Activated CD8-positive, alpha-beta T cell treated with anti-CD3 and anti-CD28 coated beads, Interleukin-2, amount 10 ng/mL, durations not matched to agents 7 days and 5 days (primary cell): Measurements from ENCODE around the gene SLC8A2. TPM values are rescaled to one million over a fixed set of nuclear protein-coding genes. Genes with fewer than 3 reads are reported as not detected.

Source experiments
- ATAC-seq: fragments of 150-1000 bp; cut with Tn5 transposase; one replicate; pipeline ENCODE4 v1.10.0; 2021; ENCODE audit warnings: moderate library complexity
- CTCF ChIA-PET: fragments of 350-600 bp; sonication (Branson Sonifier 250); formaldehyde crosslinking; loops from one replicate; lab custom pipeline; 2021; ENCODE audit warnings: antibody characterized with exemption; lab: Charles Lee
- POLR2A ChIA-PET: fragments of 350-600 bp; sonication (Branson Sonifier 250); formaldehyde crosslinking; loops from one replicate; lab custom pipeline; 2021; ENCODE audit warnings: antibody characterized with exemption; lab: Charles Lee
- DNase-seq: peaks from one replicate; pipeline ENCODE4 v3.0.0-alpha.2; 2020
- H3K27ac Mint-ChIP-seq: one replicate; pipeline ENCODE4 v1.8.0; 2021; ENCODE audit warnings: mild to moderate bottlenecking, mixed read lengths
- H3K27me3 Mint-ChIP-seq: one replicate; pipeline ENCODE4 v1.8.0; 2021; ENCODE audit warnings: low read depth, mixed read lengths
- H3K36me3 Mint-ChIP-seq: one replicate; pipeline ENCODE4 v1.8.0; 2021; ENCODE audit warnings: low read depth, mixed read lengths
- H3K4me1 Mint-ChIP-seq: one replicate; pipeline ENCODE4 v1.8.0; 2021; ENCODE audit warnings: low read depth, mixed read lengths
- H3K4me3 Mint-ChIP-seq: one replicate; pipeline ENCODE4 v1.8.0; 2021; ENCODE audit warnings: mild to moderate bottlenecking, mixed read lengths
- H3K9me3 Mint-ChIP-seq: one replicate; pipeline ENCODE4 v1.8.0; 2022; ENCODE audit warnings: mixed read lengths; ENCODE audit not compliant: insufficient read depth
- total RNA-seq, 2 experiments: library from RNA; stranded (reverse); gene quantifications; one replicate each; pipeline ENCODE4 v1.2.3, GENCODE V29; 2021

The SLC8A2 gene
- total RNA-seq, 2 experiments from 2014 or later, result 0.05 to 0.44 TPM

GRCh38 chr19:47503130-47503825, 31.6 kb upstream of the SLC8A2 start:
- no peaks in the 10 kb centered on the region for H3K27me3 Mint-ChIP-seq
- POLR2A ChIA-PET, result no interaction called here
- H3K36me3 Mint-ChIP-seq, result peaks cover 16% of the 10 kb centered on the region
- ATAC-seq (no peak), DNase-seq (no peak)
- H3K4me1 Mint-ChIP-seq, result no peaks in the 10 kb centered on the region
- H3K4me3 Mint-ChIP-seq, result no peak overlapping the region
- CTCF ChIA-PET, result interaction anchor here (1.4 to 2.4 kb wide), 2 partner anchors 13 to 19 kb away, joined by 5 to 6 read pairs; partner anchors contain the start of gene KPTN
- H3K9me3 Mint-ChIP-seq, result no peaks in the 10 kb centered on the region
- no peak overlapping the region for H3K27ac Mint-ChIP-seq

DNA sequence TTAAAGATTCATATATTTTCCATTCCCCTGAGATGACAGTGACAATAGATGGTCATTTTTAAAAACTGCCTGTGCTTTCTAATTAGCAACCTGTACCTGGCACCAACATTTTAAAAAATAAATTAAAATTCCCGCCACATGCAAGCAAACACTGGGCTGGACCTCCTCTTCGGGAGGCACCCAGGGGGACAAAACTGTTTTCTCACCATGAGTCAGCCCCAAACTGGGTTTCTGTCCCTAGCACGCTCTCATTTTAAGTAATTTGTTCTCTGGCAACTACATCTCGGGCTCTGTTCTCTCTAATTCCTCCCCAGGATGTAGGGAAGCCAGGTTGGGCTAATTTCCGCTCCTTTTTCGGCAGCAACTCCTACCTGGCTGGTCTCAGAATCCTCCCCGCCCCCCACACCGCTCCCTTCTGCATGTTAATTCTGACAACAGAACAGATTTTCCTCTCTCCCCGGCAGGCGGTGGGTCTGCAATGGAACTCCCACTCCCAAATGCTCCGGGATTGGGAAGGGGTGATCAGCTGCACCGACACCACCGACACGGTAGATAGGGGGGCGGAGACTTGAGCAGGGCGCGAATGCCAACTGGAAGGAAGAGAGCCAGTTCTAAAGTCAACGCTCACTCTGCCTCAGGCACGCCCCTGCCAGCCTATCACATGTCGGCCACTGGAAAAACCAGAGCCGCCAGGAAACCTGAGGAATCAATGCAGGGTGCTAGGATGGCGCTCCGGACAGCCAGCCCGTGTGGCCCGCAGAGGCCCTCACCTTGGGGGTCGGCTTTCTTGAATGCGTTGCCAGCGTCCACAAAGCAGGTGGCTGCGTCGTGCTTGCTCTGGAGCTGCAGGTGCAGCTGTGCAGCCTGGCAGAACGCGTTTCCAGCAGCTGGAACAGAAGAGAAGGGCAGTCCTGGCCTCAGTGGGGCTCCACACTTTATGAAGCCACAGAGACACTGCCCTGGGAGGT, 28.5 kb upstream of the SLC8A2 start:
- no peak overlapping the region for H3K4me3 Mint-ChIP-seq
- H3K36me3 Mint-ChIP-seq, result peaks cover 15% of the 10 kb centered on the region
- ChIA-PET POLR2A (interaction anchor here (0.8 to 1.0 kb wide), 2 partner anchors 11 to 13 kb away, joined by 3 read pairs; no protein-coding TSS in a partner anchor), CTCF (no interaction called here)
- no peak for DNase-seq
- ATAC-seq, result no peak
- H3K9me3 Mint-ChIP-seq, result no peaks in the 10 kb centered on the region
- no peaks in the 10 kb centered on the region for H3K27me3 Mint-ChIP-seq
- H3K27ac Mint-ChIP-seq, result no peak overlapping the region
- no peaks in the 10 kb centered on the region for H3K4me1 Mint-ChIP-seq

DNA sequence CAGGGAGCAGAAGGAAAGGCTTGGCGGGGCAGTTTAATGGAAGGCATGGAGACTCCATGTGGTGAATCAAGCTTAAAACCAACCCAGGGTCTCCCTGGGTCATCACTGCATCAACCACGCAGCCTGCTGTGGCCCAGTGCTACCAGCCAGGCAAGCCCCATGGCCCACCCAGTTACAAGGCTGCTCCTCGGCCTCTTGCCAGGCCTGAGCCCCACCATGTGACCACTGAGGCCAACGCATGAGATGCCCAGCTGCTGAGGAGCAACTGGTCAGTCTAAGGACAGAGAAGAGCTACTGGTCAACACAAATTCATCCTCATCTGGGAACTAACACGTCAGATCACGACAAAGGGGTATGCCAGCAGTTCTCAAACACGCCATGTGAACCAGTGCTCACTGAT, 27.7 kb upstream of the SLC8A2 start:
- ChIA-PET POLR2A (interaction anchor here (0.6 to 0.8 kb wide), 3 partner anchors 11 to 15 kb away, joined by 3 to 4 read pairs (median 3); no protein-coding TSS in a partner anchor), CTCF (interaction anchor here (0.7 kb wide), 1 partner anchor 16 kb away, joined by 3 read pairs; no protein-coding TSS in a partner anchor)
- Mint-ChIP-seq H3K36me3 (peaks cover 15% of the 10 kb centered on the region), H3K27ac (no peak overlapping the region), H3K4me3 (no peak overlapping the region), H3K9me3 (no peaks in the 10 kb centered on the region), H3K4me1 (no peaks in the 10 kb centered on the region), H3K27me3 (no peaks in the 10 kb centered on the region)
- DNase-seq (no peak), ATAC-seq (no peak)

DNA sequence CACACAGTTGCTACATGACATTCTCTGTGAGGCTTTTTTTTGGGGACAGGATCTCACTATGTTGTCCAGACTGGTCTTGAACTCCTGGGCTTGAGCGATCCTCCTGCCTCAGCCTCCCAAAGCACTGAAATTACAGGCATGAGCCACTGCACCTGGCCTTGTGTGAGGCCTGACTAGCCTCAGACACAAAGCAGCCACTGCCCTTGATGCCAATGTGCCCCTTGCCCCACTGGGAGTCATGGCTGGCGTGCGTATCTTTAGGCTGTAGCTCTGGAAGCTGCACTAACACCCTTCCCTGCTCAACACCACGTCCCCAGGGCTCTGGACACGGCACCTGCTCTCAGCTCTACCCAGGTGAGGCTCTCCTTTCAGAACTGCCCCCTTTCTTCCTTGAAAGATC, 26.9 kb upstream of the SLC8A2 start:
- Mint-ChIP-seq H3K27ac (no peak overlapping the region), H3K4me3 (no peak overlapping the region), H3K36me3 (peaks cover 15% of the 10 kb centered on the region), H3K27me3 (no peaks in the 10 kb centered on the region), H3K9me3 (no peaks in the 10 kb centered on the region), H3K4me1 (peaks cover under 1% of the 10 kb centered on the region)
- POLR2A ChIA-PET, result interaction anchor here (0.6 kb wide), 1 partner anchor 14 kb away, joined by 4 read pairs; no protein-coding TSS in a partner anchor
- no peak for DNase-seq
- CTCF ChIA-PET, result interaction anchor here (0.7 kb wide), 1 partner anchor 17 kb away, joined by 3 read pairs; no protein-coding TSS in a partner anchor
- ATAC-seq, result no peak

GRCh38 chr19:47497821-47498520, 26.3 kb upstream of the SLC8A2 start:
- ChIA-PET CTCF (no interaction called here), POLR2A (interaction anchor here (0.7 to 1.1 kb wide), 2 partner anchors 9 to 13 kb away, joined by 3 to 4 read pairs; no protein-coding TSS in a partner anchor)
- no peak overlapping the region for H3K27ac Mint-ChIP-seq
- no peak for ATAC-seq
- peaks cover 13% of the 10 kb centered on the region for H3K36me3 Mint-ChIP-seq
- DNase-seq, result no peak
- no peak overlapping the region for H3K4me3 Mint-ChIP-seq
- H3K4me1 Mint-ChIP-seq, result peaks cover 3% of the 10 kb centered on the region
- H3K27me3 Mint-ChIP-seq, result no peaks in the 10 kb centered on the region
- no peaks in the 10 kb centered on the region for H3K9me3 Mint-ChIP-seq

DNA sequence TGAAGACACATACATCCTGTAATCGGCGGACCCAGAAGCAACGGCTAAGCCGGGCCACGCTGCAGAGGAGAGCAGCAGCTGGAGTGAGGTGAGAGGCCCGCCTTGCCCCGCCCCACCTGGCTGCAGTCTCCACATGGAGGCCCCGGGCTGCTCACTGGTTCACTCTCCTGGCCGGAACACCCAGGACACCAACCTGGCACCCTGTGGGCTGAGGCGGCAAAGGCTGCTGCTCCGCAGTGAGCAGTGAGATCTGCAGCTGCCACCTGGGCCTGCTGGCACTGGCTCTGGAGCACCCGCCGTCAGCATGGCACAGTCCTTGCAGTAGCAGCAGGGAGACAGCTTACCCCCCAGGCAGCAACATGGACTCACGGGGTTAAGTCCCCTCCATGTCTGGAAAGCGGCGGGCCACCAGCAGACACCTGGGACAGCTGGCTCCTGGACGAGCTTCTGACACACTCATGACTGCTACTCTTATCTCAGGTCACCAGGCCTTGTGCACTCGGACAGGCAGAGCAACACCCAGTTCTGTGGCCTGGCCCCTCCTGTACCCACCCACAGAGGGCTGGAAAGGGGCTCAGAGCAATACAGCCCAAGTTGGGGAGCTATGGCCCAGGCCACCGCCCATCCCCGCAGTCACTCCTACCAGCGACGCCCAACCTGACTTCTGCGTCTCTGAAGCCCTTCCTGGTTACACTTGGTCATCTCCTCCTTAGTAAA, 25.5 kb upstream of the SLC8A2 start:
- H3K36me3 Mint-ChIP-seq, result peaks cover 8% of the 10 kb centered on the region
- no peaks in the 10 kb centered on the region for H3K9me3 Mint-ChIP-seq
- H3K4me1 Mint-ChIP-seq, result peaks cover 7% of the 10 kb centered on the region
- DNase-seq (no peak), ATAC-seq (no peak)
- H3K27me3 Mint-ChIP-seq, result no peaks in the 10 kb centered on the region
- ChIA-PET CTCF (interaction anchor here (1.3 to 2.3 kb wide), 2 partner anchors 13 to 60 kb away, joined by 4 to 8 read pairs; partner anchors contain the start of gene KPTN), POLR2A (interaction anchor here (0.7 to 1.1 kb wide), 2 partner anchors 9 to 12 kb away, joined by 3 to 4 read pairs; no protein-coding TSS in a partner anchor)
- H3K4me3 Mint-ChIP-seq, result no peak overlapping the region
- H3K27ac Mint-ChIP-seq, result peak overlapping the region; percentile 8

GRCh38 chr19:47495478-47496372, 24.0 kb upstream of the SLC8A2 start:
- ChIA-PET CTCF (interaction anchor here (1.0 to 2.3 kb wide), 5 partner anchors 11 to 204 kb away, joined by 3 to 8 read pairs (median 3); partner anchors contain the start of genes DHX34 and KPTN), POLR2A (interaction anchor here (0.6 to 1.5 kb wide), 3 partner anchors 8 to 157 kb away, joined by 4 to 5 read pairs (median 4); partner anchors contain the start of gene KPTN)
- no peaks in the 10 kb centered on the region for H3K27me3 Mint-ChIP-seq
- no peak for ATAC-seq
- no peak overlapping the region for H3K4me3 Mint-ChIP-seq
- H3K9me3 Mint-ChIP-seq, result no peaks in the 10 kb centered on the region
- H3K4me1 Mint-ChIP-seq, result peaks cover 7% of the 10 kb centered on the region
- H3K36me3 Mint-ChIP-seq, result peaks cover 8% of the 10 kb centered on the region
- no peak overlapping the region for H3K27ac Mint-ChIP-seq
- no peak for DNase-seq

GRCh38 chr19:47494729-47495128, 23.0 kb upstream of the SLC8A2 start:
- DNase-seq, result no peak
- no peak overlapping the region for H3K4me3 Mint-ChIP-seq
- H3K4me1 Mint-ChIP-seq, result peaks cover 7% of the 10 kb centered on the region
- no peak for ATAC-seq
- peaks cover 13% of the 10 kb centered on the region for H3K36me3 Mint-ChIP-seq
- ChIA-PET CTCF (interaction anchor here (0.9 to 1.0 kb wide), 2 partner anchors 11 to 58 kb away, joined by 3 to 5 read pairs; partner anchors contain the start of gene KPTN), POLR2A (interaction anchor here (1.0 kb wide), 1 partner anchor 10 kb away, joined by 3 read pairs; no protein-coding TSS in a partner anchor)
- H3K9me3 Mint-ChIP-seq, result no peaks in the 10 kb centered on the region
- no peak overlapping the region for H3K27ac Mint-ChIP-seq
- no peaks in the 10 kb centered on the region for H3K27me3 Mint-ChIP-seq

GRCh38 chr19:47494211-47494547, 22.5 kb upstream of the SLC8A2 start:
- ChIA-PET CTCF (interaction anchor here (0.9 to 1.0 kb wide), 2 partner anchors 10 to 57 kb away, joined by 3 to 5 read pairs; partner anchors contain the start of gene KPTN), POLR2A (interaction anchor here (1.0 to 1.3 kb wide), 2 partner anchors 9 to 20 kb away, joined by 3 read pairs; no protein-coding TSS in a partner anchor)
- no peak overlapping the region for H3K27ac Mint-ChIP-seq
- ATAC-seq (no peak), DNase-seq (no peak)
- H3K4me1 Mint-ChIP-seq, result peaks cover 7% of the 10 kb centered on the region
- H3K36me3 Mint-ChIP-seq, result peaks cover 13% of the 10 kb centered on the region
- H3K4me3 Mint-ChIP-seq, result no peak overlapping the region
- H3K27me3 Mint-ChIP-seq, result no peaks in the 10 kb centered on the region
- H3K9me3 Mint-ChIP-seq, result no peaks in the 10 kb centered on the region
